Neural crest cell (in vitro differentiated cells): Measurements from ENCODE around the gene JPH3. TPM values are rescaled to one million over a fixed set of nuclear protein-coding genes. Genes with fewer than 3 reads are reported as not detected.

Experiments used
- DNase-seq: peaks from one replicate; pipeline ENCODE4 v3.0.0; 2021; ENCODE audit warnings: low read depth, mixed read lengths, low spot score
- H3K27ac Mint-ChIP-seq: one replicate; pipeline ENCODE4 v1.8.0; 2021; ENCODE audit warnings: mild to moderate bottlenecking, mixed read lengths; ENCODE audit not compliant: unreplicated experiment
- H3K27me3 Mint-ChIP-seq: 2 replicates; pipeline ENCODE4 v1.8.0; 2021; ENCODE audit warnings: low read depth, mild to moderate bottlenecking, mixed read lengths
- H3K36me3 Mint-ChIP-seq: 2 replicates; pipeline ENCODE4 v1.8.0; 2021; ENCODE audit warnings: low read depth, mild to moderate bottlenecking, mixed read lengths
- H3K4me1 Mint-ChIP-seq: 2 replicates; pipeline ENCODE4 v1.8.0; 2021; ENCODE audit warnings: mixed read lengths
- H3K4me3 Mint-ChIP-seq: one replicate; pipeline ENCODE4 v1.8.0; 2021; ENCODE audit warnings: mild to moderate bottlenecking, mixed read lengths
- H3K9me3 Mint-ChIP-seq: 2 replicates; pipeline ENCODE4 v1.8.0; 2021; ENCODE audit warnings: mixed read lengths
- CTCF ChIP-seq: fragments of 200-600 bp; sonication (generic); conservative IDR thresholded peaks from 2 replicates; pipeline ENCODE4 v1.5.0; 2021; ENCODE audit warnings: antibody characterized with exemption, mild to moderate bottlenecking
- total RNA-seq: library from RNA; stranded (reverse); gene quantifications from 2 replicates; pipeline ENCODE4 v1.2.1, GENCODE V29; 2021

The JPH3 gene
- total RNA-seq, 1 donor from 2014 or later, result 9.1 TPM

GRCh38 chr16:87562201-87562600 is 40.1 kb upstream of the JPH3 start:
- TF ChIP-seq CTCF, result no peak

GRCh38 chr16:87563022-87563421 is 39.3 kb upstream of the JPH3 start:
- DNase-seq, result no peak
- Mint-ChIP-seq H3K36me3 (no peaks in the 10 kb centered on the region), H3K27ac (no peak overlapping the region), H3K4me1 (peaks cover 6% of the 10 kb centered on the region), H3K27me3 (peaks cover 3% of the 10 kb centered on the region), H3K4me3 (no peak overlapping the region), H3K9me3 (peaks cover 13% of the 10 kb centered on the region)
- no peak for TF ChIP-seq CTCF

More at GRCh38 chr16:87562201-87562600, 40.1 kb upstream of the JPH3 start:
- Mint-ChIP-seq H3K36me3 (no peaks in the 10 kb centered on the region), H3K27ac (no peak overlapping the region), H3K9me3 (peaks cover 13% of the 10 kb centered on the region), H3K27me3 (peaks cover 3% of the 10 kb centered on the region), H3K4me3 (no peak overlapping the region), H3K4me1 (peaks cover 6% of the 10 kb centered on the region)
- DNase-seq, result no peak

DNA sequence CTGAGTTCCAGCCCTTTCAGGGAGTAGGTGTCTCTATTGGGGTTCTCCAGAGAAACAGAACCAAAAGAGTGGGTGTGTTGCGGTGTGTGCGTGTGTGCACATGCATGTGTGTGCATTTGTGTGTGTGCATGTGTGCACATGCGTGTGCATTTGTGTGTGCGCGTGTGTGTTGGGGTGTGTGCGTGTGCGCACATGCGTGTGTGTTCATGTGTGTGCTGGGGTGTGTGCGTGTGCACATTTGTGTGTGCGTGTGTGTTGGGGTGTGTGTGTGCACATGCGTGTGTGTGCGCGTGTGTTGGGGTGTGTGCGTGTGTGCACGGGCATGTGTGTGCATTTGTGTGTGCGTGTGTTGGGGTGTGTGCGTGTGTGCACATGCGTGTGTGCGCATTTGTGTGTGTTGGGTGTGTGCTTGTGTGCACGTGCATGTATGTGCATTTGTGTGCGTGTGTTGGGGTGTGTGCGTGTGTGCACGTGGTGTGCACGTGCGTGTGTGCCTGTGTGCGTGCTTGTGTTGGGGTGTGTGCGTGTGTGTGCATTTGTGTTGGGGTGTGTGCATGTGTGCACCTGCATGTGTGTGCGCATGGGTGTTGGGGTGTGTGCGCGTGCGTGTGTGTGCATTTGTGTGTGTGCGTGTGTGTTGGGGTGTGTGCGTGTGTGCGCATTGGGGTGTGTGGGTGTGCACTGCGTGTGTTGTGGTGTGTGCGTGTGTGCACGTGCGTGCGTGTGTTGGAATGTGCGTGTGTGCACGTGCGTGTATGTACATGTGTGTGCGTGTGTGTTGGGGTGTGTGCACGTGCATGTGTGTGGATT is 38.4 kb upstream of the JPH3 start:
- Mint-ChIP-seq H3K4me3 (no peak overlapping the region), H3K4me1 (peaks cover 6% of the 10 kb centered on the region), H3K27ac (no peak overlapping the region), H3K36me3 (no peaks in the 10 kb centered on the region), H3K9me3 (peaks cover 10% of the 10 kb centered on the region), H3K27me3 (peaks cover 3% of the 10 kb centered on the region)
- no peak for DNase-seq
- TF ChIP-seq CTCF, result no peak

- H3K4me3 Mint-ChIP-seq, result no peak overlapping the region
- H3K36me3 Mint-ChIP-seq, result no peaks in the 10 kb centered on the region
- DNase-seq, result no peak
- H3K27ac Mint-ChIP-seq, result no peak overlapping the region
- peaks cover 3% of the 10 kb centered on the region for H3K27me3 Mint-ChIP-seq
- TF ChIP-seq CTCF, result no peak
- peaks cover 10% of the 10 kb centered on the region for H3K9me3 Mint-ChIP-seq
- peaks cover 6% of the 10 kb centered on the region for H3K4me1 Mint-ChIP-seq
These were observed 37.9 kb upstream of the JPH3 start for GRCh38 chr16:87564524-87564778.

DNA sequence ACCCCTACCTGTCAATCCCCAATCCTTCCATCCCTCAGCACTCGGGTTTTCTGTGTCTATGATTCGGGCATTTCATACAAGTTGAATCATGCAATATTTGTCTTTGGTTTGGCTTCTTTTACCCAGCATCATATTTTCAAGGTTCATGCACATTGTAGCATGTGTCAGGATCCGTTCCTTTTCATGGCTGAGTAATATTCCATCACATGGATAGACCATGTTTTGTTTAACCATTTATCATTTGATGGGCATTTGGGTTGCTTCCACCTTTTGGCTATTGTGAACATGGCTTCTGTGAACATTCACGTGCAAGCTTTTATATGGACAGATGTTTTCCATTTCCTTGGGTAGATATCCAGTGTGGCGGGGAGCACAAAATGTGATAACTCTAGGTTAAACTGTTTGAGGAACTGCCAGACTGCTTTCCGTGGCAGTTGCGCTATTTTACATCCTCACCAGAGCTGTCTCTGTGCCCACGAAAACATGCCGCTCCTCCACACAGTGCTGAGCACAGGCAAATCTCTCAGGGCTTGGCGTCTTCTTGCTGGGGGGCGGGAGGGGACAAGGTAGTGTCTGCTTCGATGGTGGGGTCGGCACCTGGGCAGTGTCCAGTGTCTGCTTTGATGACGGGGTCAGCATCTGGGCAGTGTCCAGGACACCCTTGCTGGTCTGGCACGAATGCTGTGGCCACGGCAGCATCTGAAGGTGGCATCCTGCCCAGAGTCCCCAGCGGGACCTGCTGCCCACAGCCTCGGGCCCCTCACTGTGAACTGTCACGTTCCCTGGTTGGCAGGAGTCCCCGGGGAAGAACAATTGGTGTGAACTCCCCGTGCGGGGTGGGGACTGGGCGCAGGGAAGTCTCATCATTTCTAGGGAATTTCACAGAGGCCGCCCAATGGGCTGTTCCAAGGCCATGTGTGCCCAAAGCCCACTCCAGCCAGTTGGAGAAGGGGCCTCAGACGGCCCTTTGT is 32.4 kb upstream of the JPH3 start:
- no peak for TF ChIP-seq CTCF
- H3K27me3 Mint-ChIP-seq, result no peaks in the 10 kb centered on the region
- no peak overlapping the region for H3K27ac Mint-ChIP-seq
- H3K9me3 Mint-ChIP-seq, result no peaks in the 10 kb centered on the region
- no peaks in the 10 kb centered on the region for H3K36me3 Mint-ChIP-seq
- H3K4me3 Mint-ChIP-seq, result no peak overlapping the region
- H3K4me1 Mint-ChIP-seq, result no peaks in the 10 kb centered on the region
- DNase-seq, result no peak
